Motor neuron (in vitro differentiated cells): Measurements from ENCODE around the gene RUNX3. TPM values are rescaled to one million over a fixed set of nuclear protein-coding genes. Genes with fewer than 3 reads are reported as not detected.
A peak's percentile ranks its signal among the peaks of the same experiment; 100 is the strongest.
"Not testable (repeated sequence)": the region's sequence is repeated elsewhere in the genome, so short reads cannot be mapped to it uniquely, and the experiment has no call there.

Experiments used
- ATAC-seq, 8 experiments: fragments of 200-7000 bp; cut with Tn5 transposase; replicated peaks in 6 of 8; 2 replicates each; pipeline ENCODE4 v1.8.0; 2021; ENCODE audit warnings: mild to moderate bottlenecking in 8 of 8, moderate library complexity in 8 of 8
- H3K27ac ChIP-seq, 2 donors: fragments of 250-450 bp; sonication (Bioruptor Pico); 2 replicates each; pipeline ENCODE4 v1.9.0; 2021; ENCODE audit warnings: antibody characterized with exemption in 2 of 2, mild to moderate bottlenecking in 2 of 2, moderate library complexity in 1 of 2
- H3K4me1 ChIP-seq, 2 donors: fragments of 250-450 bp; sonication (Bioruptor Pico); replicated peaks in 1 of 2; 2 replicates each; pipeline ENCODE4 v1.6.1; 2021; ENCODE audit warnings: antibody characterized with exemption in 2 of 2, mild to moderate bottlenecking in 2 of 2, moderate library complexity in 1 of 2
- H3K4me3 ChIP-seq, 5 donors: fragments of 250-450 bp; sonication (Bioruptor Pico); 2 replicates each; pipeline ENCODE4 v1.9.0; 2021; ENCODE audit warnings: antibody characterized with exemption in 5 of 5, mild to moderate bottlenecking in 5 of 5, moderate library complexity in 4 of 5
- WGBS, 10 experiments: fragments of 450-650 bp; shearing (Covaris generic); methylation state at CpG; one replicate each; pipeline ENCODE4 v1.0.0; 2022; 5-methylcytosine and 5-hydroxymethylcytosine counted together
- in situ Hi-C, 9 experiments: fragments of 400-800 bp; cut with MboI; loops; one replicate each; pipeline ENCODE4 v1.15.0; 2021; ENCODE audit warnings: low sequenced_read_pairs in 9 of 9, low pct_unique_long_range_greater_than_20kb in 2 of 9; ENCODE audit not compliant: unreplicated experiment in 9 of 9
- total RNA-seq, 8 experiments: library from RNA; unstranded; fragments of 300-600 nt; gene quantifications; 2 replicates each; pipeline versions ENCODE4 v1.2.3 to v1.2.4, GENCODE V29; 2022

RUNX3 gene
- total RNA-seq, 8 experiments from 2014 or later = 0.05 to 9.7 (median 0.21) TPM; not detected in 1

GRCh38 chr1:24910751-24911650 is 19.1 kb downstream of the RUNX3 start:
- in situ Hi-C loops = no loop called here
- WGBS, 10 experiments = 80 to 90% (median 85%) methylated on average over 1 to 15 of the region's 20 CpGs; no CpG with 5 or more reads in 2 of the 10 experiments
- Histone ChIP-seq H3K4me1 (peaks cover 8 to 16% of the 10 kb centered on the region in 2 donors), H3K27ac (no peak overlapping the region), H3K4me3 (no peak overlapping the region)
- ATAC-seq = peak in 5 of 8 experiments; percentile 14 to 55 (median 29)

GRCh38 chr1:24910210-24910609 is 19.9 kb downstream of the RUNX3 start:
- Histone ChIP-seq H3K4me3 (no peak overlapping the region), H3K27ac (no peak overlapping the region), H3K4me1 (peaks cover 8 to 16% of the 10 kb centered on the region in 2 donors)
- WGBS, 10 experiments = 84 to 100% (median 94%) methylated on average over 2 to 9 of the region's 9 CpGs
- no peak for ATAC-seq
- in situ Hi-C loops = no loop called here

GRCh38 chr1:24909388-24909898 is 20.6 kb downstream of the RUNX3 start:
- H3K27ac ChIP-seq = no peak overlapping the region
- in situ Hi-C loops = no loop called here
- WGBS, 10 experiments = 59 to 100% (median 79%) methylated on average over 1 to 11 of the region's 15 CpGs; no CpG with 5 or more reads in 2 of the 10 experiments
- H3K4me3 ChIP-seq = no peak overlapping the region
- H3K4me1 ChIP-seq = peaks cover 8 to 16% of the 10 kb centered on the region in 2 donors
- ATAC-seq = peak in 3 of 8 experiments; percentile 48 to 84 (median 68)

GRCh38 chr1:24908591-24909259 is 21.4 kb downstream of the RUNX3 start:
- WGBS, 10 experiments = 32 to 88% (median 82%) methylated on average over 2 to 6 of the region's 7 CpGs; no CpG with 5 or more reads in 2 of the 10 experiments
- ATAC-seq = no peak
- Histone ChIP-seq H3K27ac (no peak overlapping the region), H3K4me1 (peaks cover 8 to 16% of the 10 kb centered on the region in 2 donors), H3K4me3 (no peak overlapping the region)
- in situ Hi-C loops = no loop called here

GRCh38 chr1:24907587-24908294 is 22.3 kb downstream of the RUNX3 start:
- H3K27ac ChIP-seq, ATAC-seq, H3K4me3 ChIP-seq, in situ Hi-C loops: not testable (repeated sequence)
- 91 to 100% (median 95%) methylated on average over 1 to 36 of the region's 57 CpGs; no CpG with 5 or more reads in 3 of the 10 experiments for WGBS, 10 experiments
- H3K4me1 ChIP-seq = peaks cover 8 to 14% of the 10 kb centered on the region in 2 donors

GRCh38 chr1:24906760-24907490 is 23.2 kb downstream of the RUNX3 start:
- H3K4me3 ChIP-seq = no peak overlapping the region
- H3K27ac ChIP-seq = no peak overlapping the region
- ATAC-seq = no peak
- in situ Hi-C loops = no loop called here
- 84 to 100% (median 88%) methylated on average over 1 to 14 of the region's 20 CpGs; no CpG with 5 or more reads in 5 of the 10 experiments for WGBS, 10 experiments
- H3K4me1 ChIP-seq = peaks cover 0 to 6% of the 10 kb centered on the region in 2 donors

- Histone ChIP-seq H3K27ac (no peak overlapping the region), H3K4me3 (no peak overlapping the region), H3K4me1 (peaks cover 0 to 3% of the 10 kb centered on the region in 2 donors)
- in situ Hi-C loops = no loop called here
- ATAC-seq = peak in 1 of 8 experiments; percentile 12
- 62 to 92% (median 85%) methylated on average over 2 to 10 of the region's 17 CpGs; no CpG with 5 or more reads in 3 of the 10 experiments for WGBS, 10 experiments
These were observed 23.9 kb downstream of the RUNX3 start for GRCh38 chr1:24905979-24906720.

GRCh38 chr1:24905355-24905978 is 24.6 kb downstream of the RUNX3 start:
- ATAC-seq = peak in 2 of 8 experiments; percentile 11 to 13
- no peak overlapping the region for H3K4me3 ChIP-seq
- in situ Hi-C loops = no loop called here
- H3K27ac ChIP-seq = no peak overlapping the region
- 74 to 90% (median 79%) methylated on average over 3 to 6 of the region's 13 CpGs; no CpG with 5 or more reads in 7 of the 10 experiments for WGBS, 10 experiments
- no peaks in the 10 kb centered on the region for H3K4me1 ChIP-seq

- in situ Hi-C loops = no loop called here
These were observed 25.2 kb downstream of the RUNX3 start for GRCh38 chr1:24904731-24905354.

DNA sequence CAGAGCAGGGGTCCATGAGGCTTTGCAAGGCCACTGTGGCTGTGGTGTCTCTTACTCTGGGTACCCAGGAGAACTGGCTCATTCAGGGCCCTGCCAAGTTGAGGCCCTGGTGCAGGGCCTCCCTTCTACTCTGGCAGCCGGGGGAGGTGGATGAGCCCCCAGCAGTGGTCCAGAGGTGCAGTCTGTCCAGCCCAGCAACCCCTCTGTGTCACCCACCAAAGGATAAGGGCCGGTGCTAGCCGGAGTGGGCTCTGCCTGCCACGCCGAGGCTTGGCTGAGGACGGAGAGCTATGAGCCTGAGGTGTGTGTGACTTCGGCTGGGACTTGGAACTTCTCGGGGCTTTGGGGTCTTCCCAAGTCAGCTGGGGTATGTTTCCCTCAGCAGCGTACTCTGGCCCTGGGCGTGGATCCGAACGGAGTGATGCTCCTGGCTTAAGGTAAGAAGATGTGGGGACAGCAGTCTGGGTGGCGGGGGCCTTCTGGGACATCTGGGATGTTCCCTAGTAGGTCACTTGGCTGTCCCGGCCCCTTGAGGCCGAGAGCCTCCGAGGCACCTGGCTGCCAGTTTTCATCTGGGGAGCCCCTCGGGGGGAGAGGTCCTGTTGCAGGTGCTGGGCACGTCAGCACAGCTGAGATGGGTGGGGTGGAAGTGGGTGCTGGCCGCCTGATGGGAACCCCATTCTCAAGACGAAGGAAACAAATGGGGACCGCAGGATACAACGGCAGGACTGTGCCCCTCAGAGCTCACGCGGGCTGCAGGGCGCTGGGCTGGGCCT is 25.9 kb downstream of the RUNX3 start:
- 80 to 93% (median 85%) methylated on average over 2 to 9 of the region's 25 CpGs; no CpG with 5 or more reads in 6 of the 10 experiments for WGBS, 10 experiments
- Histone ChIP-seq H3K27ac (no peak overlapping the region), H3K4me3 (no peak overlapping the region), H3K4me1 (no peaks in the 10 kb centered on the region)
- ATAC-seq = peak in 1 of 8 experiments; percentile 20
- in situ Hi-C loops = no loop called here

More at GRCh38 chr1:24904731-24905354, 25.2 kb downstream of the RUNX3 start:
- WGBS, 10 experiments = 42 to 58% (median 50%) methylated on average over 2 to 6 of the region's 11 CpGs; no CpG with 5 or more reads in 7 of the 10 experiments
- Histone ChIP-seq H3K27ac (no peak overlapping the region), H3K4me1 (no peaks in the 10 kb centered on the region), H3K4me3 (no peak overlapping the region)
- no peak for ATAC-seq
